ENCODE measurements around the gene TAF4B.

GRCh38 chr18:26440644-26441043, 214.4 kb downstream of the TAF4B start:
- TF ChIP-seq EZH2phosphoT487 (IDR thresholded peaks at IDR 0.05; ENCODE audit: insufficient read depth, low read depth), result no peak
- no peak for TF ChIP-seq EZH2 (IDR thresholded peaks at IDR 0.05; ENCODE audit: insufficient read depth, poor library complexity, severe bottlenecking)
